ENCODE results near the gene TRIM9.

TRIM9 gene

GRCh38 chr14:50985124-50985858, 109.6 kb downstream of the TRIM9 start:
- no peak overlapping the region for H3K27ac ChIP-seq (ENCODE audit: low read length)
- no peaks in the 10 kb centered on the region for H3K9me3 ChIP-seq (ENCODE audit: control insufficient read depth in 2 of 2, low read length in 2 of 2)
- no peaks in the 10 kb centered on the region for H3K36me3 ChIP-seq (ENCODE audit: control insufficient read depth in 2 of 2, insufficient read depth in 2 of 2, low read length in 2 of 2)
- H3K4me3 ChIP-seq (ENCODE audit: low read length in 2 of 2): no peak overlapping the region
- no peaks in the 10 kb centered on the region for H3K27me3 ChIP-seq (ENCODE audit: control insufficient read depth in 1 of 2, insufficient read depth in 2 of 2, low read length in 2 of 2)
- H3K9ac ChIP-seq (ENCODE audit: low read length in 2 of 2): no peak overlapping the region
- no peaks in the 10 kb centered on the region for H3K4me1 ChIP-seq (ENCODE audit: control insufficient read depth, insufficient read depth, low read length)

DNA sequence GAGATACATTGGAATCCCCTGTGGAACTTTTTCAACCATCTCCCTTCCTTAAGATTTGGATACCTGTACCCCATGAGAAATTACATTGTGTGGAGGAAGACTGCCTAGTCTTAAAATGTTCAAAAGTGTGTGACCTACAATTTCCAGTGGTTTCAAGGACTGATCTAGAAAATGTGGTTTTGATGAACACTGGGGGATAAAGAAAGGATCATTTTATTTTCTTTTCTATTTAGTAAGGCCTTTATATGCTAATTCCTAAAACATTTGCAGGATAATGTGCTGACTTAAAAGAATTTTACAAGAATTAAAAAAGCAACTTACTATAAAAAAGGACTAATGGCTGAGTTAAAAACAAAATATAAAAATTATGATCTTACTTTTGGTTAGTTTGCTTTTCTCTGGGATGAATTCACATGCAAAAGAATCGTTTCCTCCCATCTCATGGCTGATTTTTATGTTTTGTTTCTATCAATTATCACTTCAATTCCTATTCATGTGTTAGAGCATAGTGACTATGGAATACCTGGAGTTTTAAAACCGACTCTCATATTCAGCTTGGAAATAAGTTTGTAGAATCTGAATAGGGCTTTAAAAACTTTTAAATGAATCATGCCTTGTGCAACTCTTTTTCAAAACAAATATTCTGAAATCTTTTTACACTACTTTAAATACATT, 110.7 kb downstream of the TRIM9 start:
- H3K36me3 ChIP-seq (ENCODE audit: control insufficient read depth in 2 of 2, insufficient read depth in 2 of 2, low read length in 2 of 2): no peaks in the 10 kb centered on the region
- H3K4me3 ChIP-seq (ENCODE audit: low read length in 2 of 2): no peak overlapping the region
- H3K9me3 ChIP-seq (ENCODE audit: control insufficient read depth in 2 of 2, low read length in 2 of 2): no peaks in the 10 kb centered on the region
- H3K27me3 ChIP-seq (ENCODE audit: control insufficient read depth in 1 of 2, insufficient read depth in 2 of 2, low read length in 2 of 2): no peaks in the 10 kb centered on the region
- H3K9ac ChIP-seq (ENCODE audit: low read length in 2 of 2): no peak overlapping the region
- H3K4me1 ChIP-seq (ENCODE audit: control insufficient read depth, insufficient read depth, low read length): no peaks in the 10 kb centered on the region
- no peak overlapping the region for H3K27ac ChIP-seq (ENCODE audit: low read length)

DNA sequence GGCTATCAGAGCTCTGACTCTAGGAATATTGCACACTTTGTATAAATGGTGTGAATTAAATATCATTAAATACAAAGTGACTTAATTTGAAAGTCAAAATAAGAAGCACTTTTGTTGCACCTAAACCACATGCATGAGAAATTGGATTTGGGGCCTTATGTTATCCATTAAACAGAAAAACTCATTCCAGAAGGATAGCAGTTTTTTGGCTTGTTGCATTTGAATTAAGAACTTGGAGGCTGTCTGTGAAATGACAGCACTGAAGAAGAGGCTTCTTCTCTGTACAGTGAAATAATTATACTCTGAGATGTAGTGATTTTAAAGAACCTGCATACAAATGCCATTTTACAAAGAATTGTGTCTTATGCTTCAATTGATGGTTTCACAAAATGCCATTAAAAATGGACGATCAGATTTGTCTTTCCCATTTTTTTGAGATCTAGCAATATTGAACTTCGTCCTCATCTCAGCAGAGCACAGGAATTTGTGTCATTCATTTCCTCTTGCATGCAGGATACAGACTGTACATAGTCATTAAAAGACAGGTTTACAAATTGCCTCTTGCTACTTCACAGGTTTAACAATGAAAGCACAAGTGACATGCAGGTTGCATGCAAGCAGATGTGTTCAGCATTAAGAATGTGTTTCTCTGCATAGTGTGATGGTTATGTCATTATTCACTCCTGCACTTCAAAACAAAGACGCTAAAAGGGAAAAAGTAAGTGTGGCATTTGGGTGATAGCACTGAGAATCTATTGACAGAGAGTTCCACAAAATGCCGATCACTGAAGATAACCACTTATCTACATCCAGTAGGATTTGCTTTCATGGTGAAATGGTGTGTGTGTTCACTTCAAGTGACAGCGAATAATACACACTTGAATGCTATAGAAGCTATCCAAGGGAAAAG, 114.7 kb downstream of the TRIM9 start:
- Histone ChIP-seq H3K9ac (ENCODE audit: low read length in 2 of 2) (no peak overlapping the region), H3K4me1 (ENCODE audit: control insufficient read depth, insufficient read depth, low read length) (no peaks in the 10 kb centered on the region), H3K36me3 (ENCODE audit: control insufficient read depth in 2 of 2, insufficient read depth in 2 of 2, low read length in 2 of 2) (no peaks in the 10 kb centered on the region), H3K27ac (ENCODE audit: low read length) (no peak overlapping the region), H3K9me3 (ENCODE audit: control insufficient read depth in 2 of 2, low read length in 2 of 2) (no peaks in the 10 kb centered on the region), H3K4me3 (ENCODE audit: low read length in 2 of 2) (no peak overlapping the region), H3K27me3 (ENCODE audit: control insufficient read depth in 1 of 2, insufficient read depth in 2 of 2, low read length in 2 of 2) (no peaks in the 10 kb centered on the region)

GRCh38 chr14:50978888-50979287, 116.0 kb downstream of the TRIM9 start:
- no peak overlapping the region for H3K27ac ChIP-seq (ENCODE audit: low read length)
- no peaks in the 10 kb centered on the region for H3K9me3 ChIP-seq (ENCODE audit: control insufficient read depth in 2 of 2, low read length in 2 of 2)
- H3K27me3 ChIP-seq (ENCODE audit: control insufficient read depth in 1 of 2, insufficient read depth in 2 of 2, low read length in 2 of 2): no peaks in the 10 kb centered on the region
- no peak overlapping the region for H3K4me3 ChIP-seq (ENCODE audit: low read length in 2 of 2)
- no peaks in the 10 kb centered on the region for H3K4me1 ChIP-seq (ENCODE audit: control insufficient read depth, insufficient read depth, low read length)
- H3K9ac ChIP-seq (ENCODE audit: low read length in 2 of 2): no peak overlapping the region
- no peaks in the 10 kb centered on the region for H3K36me3 ChIP-seq (ENCODE audit: control insufficient read depth in 2 of 2, insufficient read depth in 2 of 2, low read length in 2 of 2)

- Histone ChIP-seq H3K4me1 (ENCODE audit: control insufficient read depth, insufficient read depth, low read length) (no peaks in the 10 kb centered on the region), H3K27ac (ENCODE audit: low read length) (no peak overlapping the region), H3K36me3 (ENCODE audit: control insufficient read depth in 2 of 2, insufficient read depth in 2 of 2, low read length in 2 of 2) (no peaks in the 10 kb centered on the region), H3K27me3 (ENCODE audit: control insufficient read depth in 1 of 2, insufficient read depth in 2 of 2, low read length in 2 of 2) (no peaks in the 10 kb centered on the region), H3K9ac (ENCODE audit: low read length in 2 of 2) (no peak overlapping the region), H3K9me3 (ENCODE audit: control insufficient read depth in 2 of 2, low read length in 2 of 2) (no peaks in the 10 kb centered on the region), H3K4me3 (ENCODE audit: low read length in 2 of 2) (no peak overlapping the region)
Measured at GRCh38 chr14:50978529-50978871, 116.4 kb downstream of the TRIM9 start.

DNA sequence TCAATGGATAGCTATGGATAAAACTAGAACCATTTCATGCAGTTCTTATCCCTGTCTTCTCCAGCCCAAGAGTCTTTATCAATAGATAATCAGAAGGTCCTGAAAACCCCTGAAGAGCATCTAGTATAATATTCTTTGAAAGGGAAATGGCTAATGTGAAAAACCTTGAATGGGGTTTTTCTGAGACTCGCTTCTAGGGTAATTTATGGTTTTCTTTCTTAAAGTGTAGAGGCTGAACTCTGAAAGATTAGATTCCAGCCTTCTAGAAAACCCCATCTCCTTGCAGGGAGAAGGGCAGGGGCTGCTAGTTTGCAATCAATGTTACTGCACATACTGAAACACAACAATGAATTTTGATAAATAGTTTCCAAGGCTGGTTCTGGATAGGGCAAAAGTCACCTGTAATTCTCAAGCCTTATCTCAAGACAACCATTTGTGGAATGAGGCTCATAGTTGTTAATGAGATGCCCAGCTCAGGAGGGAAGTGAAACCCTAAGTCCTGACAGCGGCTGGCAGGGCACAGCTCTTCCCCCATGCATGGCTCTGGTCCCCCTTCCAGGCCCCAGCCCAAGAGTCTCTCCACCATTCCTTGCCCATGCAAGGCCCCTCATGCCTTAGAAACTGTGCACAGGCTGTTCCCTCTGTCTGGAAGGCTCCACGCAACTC, 116.9 kb downstream of the TRIM9 start:
- no peak overlapping the region for H3K9ac ChIP-seq (ENCODE audit: low read length in 2 of 2)
- no peaks in the 10 kb centered on the region for H3K27me3 ChIP-seq (ENCODE audit: control insufficient read depth in 1 of 2, insufficient read depth in 2 of 2, low read length in 2 of 2)
- H3K27ac ChIP-seq (ENCODE audit: low read length): no peak overlapping the region
- no peaks in the 10 kb centered on the region for H3K4me1 ChIP-seq (ENCODE audit: control insufficient read depth, insufficient read depth, low read length)
- no peak overlapping the region for H3K4me3 ChIP-seq (ENCODE audit: low read length in 2 of 2)
- no peaks in the 10 kb centered on the region for H3K36me3 ChIP-seq (ENCODE audit: control insufficient read depth in 2 of 2, insufficient read depth in 2 of 2, low read length in 2 of 2)
- H3K9me3 ChIP-seq (ENCODE audit: control insufficient read depth in 2 of 2, low read length in 2 of 2): no peaks in the 10 kb centered on the region

GRCh38 chr14:50974118-50974517, 120.8 kb downstream of the TRIM9 start:
- H3K9ac ChIP-seq (ENCODE audit: low read length in 2 of 2): no peak overlapping the region
- H3K4me1 ChIP-seq (ENCODE audit: control insufficient read depth, insufficient read depth, low read length): no peaks in the 10 kb centered on the region
- no peaks in the 10 kb centered on the region for H3K36me3 ChIP-seq (ENCODE audit: control insufficient read depth in 2 of 2, insufficient read depth in 2 of 2, low read length in 2 of 2)
- no peaks in the 10 kb centered on the region for H3K27me3 ChIP-seq (ENCODE audit: control insufficient read depth in 1 of 2, insufficient read depth in 2 of 2, low read length in 2 of 2)
- no peaks in the 10 kb centered on the region for H3K9me3 ChIP-seq (ENCODE audit: control insufficient read depth in 2 of 2, low read length in 2 of 2)
- H3K4me3 ChIP-seq (ENCODE audit: low read length in 2 of 2): no peak overlapping the region
- H3K27ac ChIP-seq (ENCODE audit: low read length): no peak overlapping the region

DNA sequence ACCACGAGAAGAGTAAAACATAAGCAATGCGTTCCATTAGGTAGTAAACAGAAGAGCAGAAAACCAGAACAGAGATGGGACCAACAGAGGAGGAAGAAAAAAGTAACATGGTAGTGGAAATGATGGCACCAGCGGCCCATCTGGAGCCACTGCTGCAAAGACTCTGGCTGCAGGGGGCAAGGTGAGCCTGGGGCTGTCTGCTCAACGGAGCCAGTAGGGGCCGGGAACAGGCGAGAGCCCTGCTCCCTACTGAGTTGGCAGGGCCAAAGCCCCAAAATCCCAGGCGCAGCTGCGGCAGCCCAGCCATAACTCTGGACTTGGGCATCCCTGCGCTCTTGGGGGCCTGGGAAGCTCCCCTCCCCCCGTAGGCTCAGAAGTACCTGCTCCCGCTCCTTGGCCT, 122.2 kb downstream of the TRIM9 start:
- Histone ChIP-seq H3K4me1 (ENCODE audit: control insufficient read depth, insufficient read depth, low read length) (no peaks in the 10 kb centered on the region), H3K27me3 (ENCODE audit: control insufficient read depth in 1 of 2, insufficient read depth in 2 of 2, low read length in 2 of 2) (no peaks in the 10 kb centered on the region), H3K36me3 (ENCODE audit: control insufficient read depth in 2 of 2, insufficient read depth in 2 of 2, low read length in 2 of 2) (no peaks in the 10 kb centered on the region), H3K9me3 (ENCODE audit: control insufficient read depth in 2 of 2, low read length in 2 of 2) (no peaks in the 10 kb centered on the region), H3K27ac (ENCODE audit: low read length) (no peak overlapping the region), H3K9ac (ENCODE audit: low read length in 2 of 2) (no peak overlapping the region), H3K4me3 (ENCODE audit: low read length in 2 of 2) (no peak overlapping the region)

GRCh38 chr14:50970886-50971781, 123.8 kb downstream of the TRIM9 start:
- no peak overlapping the region for H3K27ac ChIP-seq (ENCODE audit: low read length)
- no peaks in the 10 kb centered on the region for H3K9me3 ChIP-seq (ENCODE audit: control insufficient read depth in 2 of 2, low read length in 2 of 2)
- H3K4me1 ChIP-seq (ENCODE audit: control insufficient read depth, insufficient read depth, low read length): no peaks in the 10 kb centered on the region
- no peak overlapping the region for H3K9ac ChIP-seq (ENCODE audit: low read length in 2 of 2)
- H3K4me3 ChIP-seq (ENCODE audit: low read length in 2 of 2): no peak overlapping the region
- H3K36me3 ChIP-seq (ENCODE audit: control insufficient read depth in 2 of 2, insufficient read depth in 2 of 2, low read length in 2 of 2): no peaks in the 10 kb centered on the region
- no peaks in the 10 kb centered on the region for H3K27me3 ChIP-seq (ENCODE audit: control insufficient read depth in 1 of 2, insufficient read depth in 2 of 2, low read length in 2 of 2)

GRCh38 chr14:50967790-50968189, 127.1 kb downstream of the TRIM9 start:
- no peak overlapping the region for H3K4me3 ChIP-seq (ENCODE audit: low read length in 2 of 2)
- no peak overlapping the region for H3K27ac ChIP-seq (ENCODE audit: low read length)
- no peaks in the 10 kb centered on the region for H3K36me3 ChIP-seq (ENCODE audit: control insufficient read depth in 2 of 2, insufficient read depth in 2 of 2, low read length in 2 of 2)
- H3K27me3 ChIP-seq (ENCODE audit: control insufficient read depth in 1 of 2, insufficient read depth in 2 of 2, low read length in 2 of 2): no peaks in the 10 kb centered on the region
- H3K9ac ChIP-seq (ENCODE audit: low read length in 2 of 2): no peak overlapping the region
- H3K9me3 ChIP-seq (ENCODE audit: control insufficient read depth in 2 of 2, low read length in 2 of 2): no peaks in the 10 kb centered on the region
- H3K4me1 ChIP-seq (ENCODE audit: control insufficient read depth, insufficient read depth, low read length): peaks cover 11% of the 10 kb centered on the region
